Neural crest cell (in vitro differentiated cells): Measurements from ENCODE around the gene SMC1B. TPM values are rescaled to one million over a fixed set of nuclear protein-coding genes. Genes with fewer than 3 reads are reported as not detected.
"Not testable (repeated sequence)": the region's sequence is repeated elsewhere in the genome, so short reads cannot be mapped to it uniquely, and the experiment has no call there.

Experiments
- DNase-seq: peaks from one replicate; pipeline ENCODE4 v3.0.0; 2021; ENCODE audit warnings: low read depth, mixed read lengths, low spot score
- H3K27ac Mint-ChIP-seq: one replicate; pipeline ENCODE4 v1.8.0; 2021; ENCODE audit warnings: mild to moderate bottlenecking, mixed read lengths; ENCODE audit not compliant: unreplicated experiment
- H3K27me3 Mint-ChIP-seq: 2 replicates; pipeline ENCODE4 v1.8.0; 2021; ENCODE audit warnings: low read depth, mild to moderate bottlenecking, mixed read lengths
- H3K36me3 Mint-ChIP-seq: 2 replicates; pipeline ENCODE4 v1.8.0; 2021; ENCODE audit warnings: low read depth, mild to moderate bottlenecking, mixed read lengths
- H3K4me1 Mint-ChIP-seq: 2 replicates; pipeline ENCODE4 v1.8.0; 2021; ENCODE audit warnings: mixed read lengths
- H3K4me3 Mint-ChIP-seq: one replicate; pipeline ENCODE4 v1.8.0; 2021; ENCODE audit warnings: mild to moderate bottlenecking, mixed read lengths
- H3K9me3 Mint-ChIP-seq: 2 replicates; pipeline ENCODE4 v1.8.0; 2021; ENCODE audit warnings: mixed read lengths
- total RNA-seq: library from RNA; stranded (reverse); gene quantifications from 2 replicates; pipeline ENCODE4 v1.2.1, GENCODE V29; 2021
- TF ChIP-seq, protein P1 (sequence below): fragments of 200-600 bp; sonication (generic); conservative IDR thresholded peaks from 2 replicates; pipeline ENCODE4 v1.5.0; 2021; ENCODE audit warnings: antibody characterized with exemption, mild to moderate bottlenecking

Gene SMC1B
- total RNA-seq, 1 donor from 2014 or later = not detected

DNA sequence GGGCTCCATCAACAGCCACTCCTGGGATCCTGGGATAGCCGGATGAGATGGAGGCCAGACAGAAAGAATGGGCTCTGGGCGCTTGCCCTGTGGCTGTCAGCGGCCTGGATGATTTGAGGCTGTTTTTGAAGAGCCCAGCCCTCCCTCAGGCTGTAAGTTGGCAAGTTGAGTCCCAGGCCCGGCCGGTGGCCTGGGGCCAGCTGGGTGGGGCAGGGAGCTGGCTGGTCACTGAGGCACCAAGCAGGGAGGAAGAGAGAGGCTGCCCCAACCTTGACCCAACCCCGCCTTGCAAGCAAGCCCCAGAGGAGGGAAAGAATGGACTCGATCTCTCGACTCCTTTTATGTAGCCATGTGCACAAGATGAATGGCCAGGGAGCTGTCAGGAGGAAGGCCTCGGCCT, 35.0 kb upstream of the SMC1B start:
- Mint-ChIP-seq H3K4me3 (no peak overlapping the region), H3K27ac (no peak overlapping the region), H3K4me1 (peaks cover 4% of the 10 kb centered on the region), H3K36me3 (no peaks in the 10 kb centered on the region), H3K9me3 (no peaks in the 10 kb centered on the region), H3K27me3 (peaks cover 6% of the 10 kb centered on the region)
- TF ChIP-seq, protein P1, sequence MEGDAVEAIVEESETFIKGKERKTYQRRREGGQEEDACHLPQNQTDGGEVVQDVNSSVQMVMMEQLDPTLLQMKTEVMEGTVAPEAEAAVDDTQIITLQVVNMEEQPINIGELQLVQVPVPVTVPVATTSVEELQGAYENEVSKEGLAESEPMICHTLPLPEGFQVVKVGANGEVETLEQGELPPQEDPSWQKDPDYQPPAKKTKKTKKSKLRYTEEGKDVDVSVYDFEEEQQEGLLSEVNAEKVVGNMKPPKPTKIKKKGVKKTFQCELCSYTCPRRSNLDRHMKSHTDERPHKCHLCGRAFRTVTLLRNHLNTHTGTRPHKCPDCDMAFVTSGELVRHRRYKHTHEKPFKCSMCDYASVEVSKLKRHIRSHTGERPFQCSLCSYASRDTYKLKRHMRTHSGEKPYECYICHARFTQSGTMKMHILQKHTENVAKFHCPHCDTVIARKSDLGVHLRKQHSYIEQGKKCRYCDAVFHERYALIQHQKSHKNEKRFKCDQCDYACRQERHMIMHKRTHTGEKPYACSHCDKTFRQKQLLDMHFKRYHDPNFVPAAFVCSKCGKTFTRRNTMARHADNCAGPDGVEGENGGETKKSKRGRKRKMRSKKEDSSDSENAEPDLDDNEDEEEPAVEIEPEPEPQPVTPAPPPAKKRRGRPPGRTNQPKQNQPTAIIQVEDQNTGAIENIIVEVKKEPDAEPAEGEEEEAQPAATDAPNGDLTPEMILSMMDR = no peak
- DNase-seq = no peak

DNA sequence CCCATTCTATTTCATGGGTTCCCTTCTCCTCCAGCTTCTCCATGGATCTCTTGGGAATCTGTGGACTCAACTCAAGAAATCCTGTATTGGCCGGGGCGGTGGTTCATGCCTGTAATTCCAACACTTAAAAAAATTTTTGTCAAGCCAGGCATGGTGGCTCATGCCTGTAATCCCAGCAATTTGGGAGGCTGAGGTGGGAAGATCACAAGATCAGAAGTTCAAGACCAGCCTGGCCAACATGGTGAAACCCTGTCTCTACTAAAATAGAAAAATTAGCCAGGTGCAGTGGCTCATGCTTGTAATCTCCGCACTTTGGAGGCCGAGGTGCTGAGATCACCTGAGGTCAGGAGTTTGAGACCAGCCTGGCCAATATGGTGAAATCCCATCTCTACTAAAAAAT, 34.2 kb upstream of the SMC1B start:
- not testable (repeated sequence) for DNase-seq, H3K27ac Mint-ChIP-seq, H3K27me3 Mint-ChIP-seq, H3K4me3 Mint-ChIP-seq, H3K36me3 Mint-ChIP-seq, H3K4me1 Mint-ChIP-seq, H3K9me3 Mint-ChIP-seq

DNA sequence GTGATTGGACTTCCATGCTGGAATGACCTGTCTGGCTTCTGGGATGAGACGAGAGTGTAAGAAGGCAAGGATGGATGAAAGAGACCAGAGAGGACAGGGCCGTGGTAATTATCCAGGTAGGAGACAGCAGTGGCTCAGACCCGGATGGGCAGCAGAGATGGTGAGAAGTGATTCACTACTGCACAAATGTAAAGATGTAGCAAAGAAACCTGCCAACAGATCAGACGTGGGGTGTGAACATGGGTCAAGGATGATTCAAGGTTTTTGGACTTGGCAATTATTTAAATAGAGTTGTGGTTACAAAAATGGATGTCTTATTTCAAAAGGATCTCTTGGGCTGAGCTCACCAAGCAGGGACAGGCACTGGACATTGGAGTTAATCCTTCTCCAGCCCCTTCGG, 32.8 kb upstream of the SMC1B start:
- H3K27ac Mint-ChIP-seq = no peak overlapping the region
- no peak for DNase-seq
- peaks cover 3% of the 10 kb centered on the region for H3K27me3 Mint-ChIP-seq
- H3K9me3 Mint-ChIP-seq = no peaks in the 10 kb centered on the region
- H3K4me3 Mint-ChIP-seq = no peak overlapping the region
- peaks cover 4% of the 10 kb centered on the region for H3K4me1 Mint-ChIP-seq
- no peaks in the 10 kb centered on the region for H3K36me3 Mint-ChIP-seq
- TF ChIP-seq, protein P1 = no peak

DNA sequence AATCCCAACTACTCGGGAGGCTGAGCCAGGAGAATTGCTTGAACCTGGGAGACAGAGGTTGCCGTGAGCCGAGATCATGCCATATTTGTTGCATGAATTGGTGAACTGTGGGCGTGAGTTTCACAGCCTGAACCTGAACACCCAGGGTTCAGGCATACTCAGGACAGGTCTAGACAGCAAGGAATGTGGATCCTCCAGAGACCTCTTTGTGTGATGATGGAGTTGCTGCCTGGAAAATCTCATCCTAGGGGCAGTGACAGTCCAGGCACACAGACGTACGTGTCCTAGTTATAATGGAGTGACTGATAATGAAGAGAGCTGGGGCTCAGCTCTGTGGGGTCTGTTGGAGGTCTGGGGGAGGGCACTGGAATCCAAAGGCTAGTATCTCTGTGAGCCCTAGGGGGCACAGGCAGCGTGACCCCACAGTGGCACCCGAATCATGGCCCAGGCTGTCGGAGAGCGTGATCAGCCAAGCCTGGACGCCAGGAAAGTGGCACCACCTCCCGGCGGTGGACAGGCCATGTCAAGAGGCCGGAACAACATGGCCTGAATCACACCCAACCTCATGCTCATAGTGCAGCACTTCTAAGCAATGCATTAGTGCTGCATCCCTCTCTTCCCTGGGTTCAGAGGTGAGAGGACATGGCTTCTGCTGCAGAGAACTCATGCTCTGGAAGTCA, 31.8 kb upstream of the SMC1B start:
- Mint-ChIP-seq H3K27ac (no peak overlapping the region), H3K4me1 (peaks cover 3% of the 10 kb centered on the region), H3K4me3 (no peak overlapping the region), H3K36me3 (no peaks in the 10 kb centered on the region), H3K9me3 (no peaks in the 10 kb centered on the region), H3K27me3 (peaks cover 4% of the 10 kb centered on the region)
- no peak for DNase-seq
- TF ChIP-seq, protein P1 = no peak

DNA sequence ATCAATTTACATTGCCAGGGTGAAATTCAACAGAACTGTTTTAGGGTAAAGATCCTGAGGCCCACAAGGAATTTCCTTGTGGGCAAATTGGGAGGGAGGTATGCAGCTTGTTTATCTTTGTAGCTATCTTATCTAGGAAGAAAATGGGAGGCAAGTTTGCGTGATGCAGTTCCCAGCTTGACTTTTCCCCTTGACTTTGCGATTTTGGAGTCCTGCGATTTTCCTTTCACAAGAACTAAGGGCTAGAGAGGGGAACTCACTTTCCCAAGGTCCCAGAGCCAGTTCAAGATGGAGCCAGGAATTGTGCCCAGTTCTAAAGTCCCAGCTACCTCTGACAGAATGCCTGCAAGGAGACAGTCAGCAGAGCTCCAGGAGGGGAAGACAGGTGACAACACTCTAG, 30.8 kb upstream of the SMC1B start:
- TF ChIP-seq, protein P1 = no peak
- no peaks in the 10 kb centered on the region for H3K9me3 Mint-ChIP-seq
- peaks cover 4% of the 10 kb centered on the region for H3K27me3 Mint-ChIP-seq
- DNase-seq = no peak
- no peak overlapping the region for H3K4me3 Mint-ChIP-seq
- peaks cover 3% of the 10 kb centered on the region for H3K4me1 Mint-ChIP-seq
- no peaks in the 10 kb centered on the region for H3K36me3 Mint-ChIP-seq
- no peak overlapping the region for H3K27ac Mint-ChIP-seq

DNA sequence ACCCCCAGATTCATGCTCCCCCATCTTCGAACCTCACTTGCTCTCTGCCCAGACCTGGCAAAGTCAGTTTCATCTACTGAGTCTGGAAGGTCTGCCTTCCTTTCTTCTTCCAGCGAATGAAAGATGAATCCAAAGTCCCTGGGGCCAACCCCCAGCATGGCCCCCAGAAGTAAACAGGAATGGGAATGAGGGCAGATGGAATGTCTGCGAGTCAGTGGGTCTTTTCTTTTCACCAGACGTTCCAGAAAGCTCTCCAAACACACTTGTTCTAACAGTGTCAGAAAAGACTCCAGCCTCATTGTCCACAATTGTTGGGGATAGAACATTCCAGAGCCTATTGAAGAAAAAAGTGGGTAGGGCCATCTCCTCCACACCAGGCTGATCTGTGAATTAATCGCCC, 28.7 kb upstream of the SMC1B start:
- Mint-ChIP-seq H3K36me3 (no peaks in the 10 kb centered on the region), H3K27me3 (peaks cover 4% of the 10 kb centered on the region), H3K4me1 (peaks cover 8% of the 10 kb centered on the region), H3K27ac (no peak overlapping the region), H3K4me3 (no peak overlapping the region), H3K9me3 (no peaks in the 10 kb centered on the region)
- no peak for DNase-seq
- TF ChIP-seq, protein P1 = no peak
